Activated naive CD8-positive, alpha-beta T cell (primary cell): ENCODE data around the gene MRPL19.
"Not testable (repeated sequence)": the region's sequence is repeated elsewhere in the genome, so short reads cannot be mapped to it uniquely, and the experiment has no call there.

Experiments used
- H3K27ac Mint-ChIP-seq: one replicate; pipeline ENCODE4 v1.8.0; 2021; ENCODE audit warnings: mixed read lengths
- H3K27me3 Mint-ChIP-seq: one replicate; pipeline ENCODE4 v1.8.0; 2021; ENCODE audit warnings: mixed read lengths
- H3K36me3 Mint-ChIP-seq: one replicate; pipeline ENCODE4 v1.8.0; 2021; ENCODE audit warnings: mixed read lengths
- H3K4me1 Mint-ChIP-seq: one replicate; pipeline ENCODE4 v1.8.0; 2021; ENCODE audit warnings: low read depth, mixed read lengths
- H3K4me3 Mint-ChIP-seq: one replicate; pipeline ENCODE4 v1.8.0; 2021; ENCODE audit warnings: mild to moderate bottlenecking, mixed read lengths
- H3K9me3 Mint-ChIP-seq: one replicate; pipeline ENCODE4 v1.8.0; 2021; ENCODE audit warnings: low read depth, mixed read lengths

Gene MRPL19

DNA sequence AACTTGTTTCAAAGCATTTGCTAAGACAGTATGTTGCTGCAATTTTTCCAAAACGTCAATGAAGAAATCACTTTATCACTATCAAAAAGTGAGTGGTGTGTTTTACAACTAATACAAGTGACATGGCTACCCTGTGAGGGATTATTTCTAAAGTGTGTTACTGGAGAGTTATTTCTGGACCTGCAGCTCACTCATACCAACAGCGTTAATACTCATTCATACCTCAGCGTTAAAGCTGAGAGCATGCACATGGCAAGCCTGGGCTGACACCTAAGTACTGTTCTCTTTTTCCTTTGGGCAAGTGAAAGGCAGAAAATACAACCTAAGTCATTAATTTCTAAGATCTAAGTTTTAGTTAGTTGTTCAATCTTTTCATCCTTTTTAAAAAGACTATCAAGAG is 13.0 kb upstream of the MRPL19 start:
- Mint-ChIP-seq H3K27ac (no peak overlapping the region), H3K4me3 (no peak overlapping the region), H3K4me1 (no peaks in the 10 kb centered on the region), H3K27me3 (peaks cover 27% of the 10 kb centered on the region), H3K9me3 (no peaks in the 10 kb centered on the region), H3K36me3 (no peaks in the 10 kb centered on the region)

DNA sequence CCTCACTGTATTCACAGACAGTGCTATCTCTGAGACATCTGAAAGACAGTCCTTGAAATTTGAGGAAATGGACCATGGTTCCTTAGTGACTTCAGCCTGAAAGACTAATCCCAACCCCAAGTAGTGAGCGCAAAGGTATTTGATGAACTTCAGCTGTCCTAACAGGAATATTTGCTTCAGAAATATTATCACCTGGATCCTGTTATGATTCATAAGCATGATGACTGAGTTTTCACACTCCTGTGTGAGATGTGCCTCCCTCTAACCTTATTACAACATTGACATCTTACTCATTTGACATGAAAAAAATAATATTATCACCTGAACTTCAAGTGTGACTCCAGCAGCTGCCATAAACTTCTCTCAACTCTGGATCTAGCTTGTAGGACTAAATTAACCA is 11.6 kb upstream of the MRPL19 start:
- Mint-ChIP-seq H3K36me3 (no peaks in the 10 kb centered on the region), H3K4me3 (no peak overlapping the region), H3K27ac (no peak overlapping the region), H3K4me1 (no peaks in the 10 kb centered on the region), H3K9me3 (no peaks in the 10 kb centered on the region), H3K27me3 (peaks cover 27% of the 10 kb centered on the region)

DNA sequence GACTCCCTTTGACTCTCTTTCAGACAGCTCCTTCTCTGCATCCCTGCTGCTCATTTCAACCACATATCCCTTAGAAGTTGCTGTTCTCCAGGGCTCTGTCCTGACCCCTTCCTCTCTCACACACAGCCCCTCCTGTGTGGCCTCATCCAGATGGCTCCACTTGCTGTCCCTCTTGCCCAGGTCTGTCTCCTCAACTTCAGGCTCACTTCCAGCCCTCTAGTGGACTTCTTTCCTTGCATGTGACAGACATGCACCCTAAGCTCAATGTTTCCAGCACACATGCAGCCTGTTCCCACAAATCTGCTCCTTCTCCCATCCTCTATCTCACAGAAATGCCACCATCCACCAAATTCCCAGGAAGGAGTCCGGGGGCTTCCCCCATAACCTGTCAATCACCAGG is 9.0 kb upstream of the MRPL19 start:
- Mint-ChIP-seq H3K4me1 (peaks cover 6% of the 10 kb centered on the region), H3K27ac (no peak overlapping the region), H3K36me3 (no peaks in the 10 kb centered on the region), H3K27me3 (peaks cover 19% of the 10 kb centered on the region), H3K4me3 (no peak overlapping the region), H3K9me3 (no peaks in the 10 kb centered on the region)

DNA sequence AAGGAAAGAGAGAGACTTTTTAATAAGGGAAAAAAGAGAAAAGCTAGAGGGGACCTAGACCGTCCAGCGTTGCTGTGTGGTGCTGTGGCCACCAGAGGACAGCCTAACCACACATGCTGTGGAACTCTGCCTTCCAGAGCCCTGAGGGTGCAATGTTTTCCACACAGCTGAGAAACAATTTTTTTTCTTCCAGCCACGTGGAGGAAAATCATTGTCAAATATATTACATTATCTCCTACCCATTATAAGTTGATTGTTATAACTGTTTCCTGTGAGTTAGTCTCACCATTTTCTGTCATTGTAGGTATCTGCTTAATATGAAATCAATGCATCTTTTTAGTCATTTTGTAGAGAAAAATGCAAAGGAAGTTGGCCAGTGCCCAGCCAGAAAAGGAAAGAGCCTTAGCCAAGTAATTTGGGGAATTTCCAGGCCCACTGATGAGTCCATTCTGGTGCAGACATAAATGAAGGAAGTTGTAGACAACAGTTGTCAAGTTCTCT is 5.9 kb upstream of the MRPL19 start:
- peaks cover 15% of the 10 kb centered on the region for H3K27me3 Mint-ChIP-seq
- peaks cover 9% of the 10 kb centered on the region for H3K4me1 Mint-ChIP-seq
- H3K9me3 Mint-ChIP-seq = no peaks in the 10 kb centered on the region
- no peak overlapping the region for H3K4me3 Mint-ChIP-seq
- peaks cover 4% of the 10 kb centered on the region for H3K36me3 Mint-ChIP-seq
- no peak overlapping the region for H3K27ac Mint-ChIP-seq

DNA sequence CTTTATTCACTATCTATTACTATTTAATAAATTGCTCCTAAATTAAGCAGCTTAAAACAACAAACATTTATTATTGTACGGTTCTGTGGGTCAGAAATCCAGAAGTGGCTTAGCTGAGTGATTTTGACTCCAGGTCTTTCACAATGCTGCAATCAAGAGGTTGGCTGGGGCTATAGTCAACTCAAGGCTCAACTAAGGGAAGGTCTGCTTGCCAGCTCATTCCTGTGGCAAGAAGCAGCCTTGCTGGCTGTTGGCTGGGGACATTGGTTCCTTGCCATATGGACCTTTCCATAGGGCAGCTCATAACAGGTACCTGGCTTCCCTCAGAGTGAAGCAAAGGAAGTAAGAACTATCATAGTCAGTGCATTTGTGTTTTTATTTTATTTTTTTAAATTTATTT is 5.0 kb upstream of the MRPL19 start:
- Mint-ChIP-seq H3K36me3 (peaks cover 4% of the 10 kb centered on the region), H3K4me3 (no peak overlapping the region), H3K27me3 (peaks cover 10% of the 10 kb centered on the region), H3K4me1 (peaks cover 14% of the 10 kb centered on the region), H3K9me3 (no peaks in the 10 kb centered on the region), H3K27ac (no peak overlapping the region)

DNA sequence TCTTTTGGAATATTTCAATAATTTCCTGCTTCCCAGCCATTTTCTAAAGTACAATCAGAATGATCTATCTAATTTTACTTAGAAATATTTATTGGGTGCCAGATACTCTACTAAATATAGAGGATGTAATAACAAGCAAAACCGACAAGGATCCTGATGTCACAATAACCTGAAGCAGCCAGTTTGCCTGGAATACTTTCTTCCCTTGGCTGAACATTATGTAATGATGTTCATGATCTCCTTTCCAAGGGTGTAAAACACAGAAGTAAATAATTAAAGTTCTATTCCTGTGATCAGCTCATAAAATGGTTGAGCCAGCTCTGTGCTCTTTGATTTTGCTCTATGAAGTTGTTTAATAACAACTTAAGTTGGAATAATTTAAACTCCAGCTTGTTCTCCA is 2.6 kb upstream of the MRPL19 start:
- H3K9me3 Mint-ChIP-seq = no peaks in the 10 kb centered on the region
- H3K27me3 Mint-ChIP-seq = no peaks in the 10 kb centered on the region
- H3K4me1 Mint-ChIP-seq = peaks cover 31% of the 10 kb centered on the region
- H3K4me3 Mint-ChIP-seq = no peak overlapping the region
- no peak overlapping the region for H3K27ac Mint-ChIP-seq
- H3K36me3 Mint-ChIP-seq = peaks cover 4% of the 10 kb centered on the region

DNA sequence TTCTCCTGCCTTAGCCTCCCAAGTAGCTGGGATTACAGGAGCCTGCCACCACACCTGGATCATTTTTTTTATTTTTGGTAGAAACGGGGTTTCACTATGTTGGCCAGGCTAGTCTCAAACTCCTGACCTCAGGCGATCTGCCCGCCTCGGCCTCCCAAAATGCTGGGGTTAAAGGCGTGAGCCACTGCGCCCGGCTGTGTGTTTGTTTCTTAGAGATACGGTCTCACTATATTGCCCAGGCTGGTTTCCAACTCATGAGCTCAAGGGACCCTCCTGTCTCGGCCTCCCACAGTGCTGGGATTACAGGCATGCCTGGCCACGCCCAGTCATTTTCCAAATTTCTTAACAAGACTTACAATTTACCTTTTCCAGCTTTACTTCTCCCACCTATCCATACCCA is 940 bp upstream of the MRPL19 start:
- no peaks in the 10 kb centered on the region for H3K27me3 Mint-ChIP-seq
- no peak overlapping the region for H3K4me3 Mint-ChIP-seq

DNA sequence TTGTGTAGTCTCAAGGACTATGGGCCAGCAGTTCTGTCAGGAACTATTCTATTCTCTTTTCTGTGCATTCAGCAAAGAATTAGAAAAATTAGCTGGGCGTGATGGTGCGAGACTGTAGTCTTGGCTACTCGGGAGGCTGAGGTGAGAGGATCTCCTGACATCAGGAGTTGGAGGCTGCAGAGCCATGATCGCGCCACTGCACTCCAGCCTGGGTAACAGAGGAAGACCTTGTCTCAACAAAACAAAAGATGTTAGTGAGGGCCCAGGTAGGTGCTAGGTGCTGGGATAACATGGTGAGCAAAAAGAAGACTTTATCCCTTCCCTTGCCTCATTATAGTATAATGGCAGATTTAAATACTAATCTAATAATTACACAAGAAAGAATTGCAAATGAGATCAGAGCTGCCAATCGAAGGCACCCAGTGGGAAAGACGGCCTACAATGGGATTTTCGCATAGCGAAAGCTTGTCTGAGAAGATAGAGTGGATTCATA is 447 bp upstream of the MRPL19 start:
- Mint-ChIP-seq H3K27ac (peak overlapping the region; percentile 97), H3K9me3 (no peaks in the 10 kb centered on the region), H3K27me3 (no peaks in the 10 kb centered on the region), H3K4me3 (peak overlapping the region; percentile 96), H3K36me3 (peaks cover 4% of the 10 kb centered on the region), H3K4me1 (peaks cover 40% of the 10 kb centered on the region)

More for the DNA sequence above, 940 bp upstream of the MRPL19 start:
- H3K27ac Mint-ChIP-seq = no peak overlapping the region
- H3K36me3 Mint-ChIP-seq = peaks cover 4% of the 10 kb centered on the region
- H3K9me3 Mint-ChIP-seq = no peaks in the 10 kb centered on the region
- peaks cover 43% of the 10 kb centered on the region for H3K4me1 Mint-ChIP-seq

DNA sequence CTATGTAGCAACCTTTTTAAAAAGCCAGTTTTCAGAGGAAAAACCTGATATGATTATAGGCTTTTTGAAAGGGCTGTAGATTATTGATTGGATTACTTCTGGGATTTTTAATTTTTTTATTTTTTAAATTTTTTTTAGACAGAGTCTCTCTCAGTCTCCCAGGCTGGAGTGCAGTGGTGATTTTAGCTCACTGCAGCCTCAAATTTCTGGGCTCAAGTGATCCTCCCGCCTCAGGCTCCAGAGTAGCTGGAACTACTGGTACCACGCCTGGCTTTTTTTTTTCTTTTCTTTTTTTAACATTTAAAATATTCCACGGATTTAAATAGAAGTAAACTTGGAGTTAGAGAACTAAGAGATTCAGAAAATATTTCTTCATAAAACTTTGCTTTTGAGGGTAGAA is 1.2 kb downstream of the MRPL19 start:
- Mint-ChIP-seq H3K9me3 (no peaks in the 10 kb centered on the region), H3K27ac (no peak overlapping the region), H3K27me3 (no peaks in the 10 kb centered on the region), H3K4me1 (peaks cover 45% of the 10 kb centered on the region), H3K36me3 (peaks cover 14% of the 10 kb centered on the region), H3K4me3 (peak overlapping the region; percentile 96)

DNA sequence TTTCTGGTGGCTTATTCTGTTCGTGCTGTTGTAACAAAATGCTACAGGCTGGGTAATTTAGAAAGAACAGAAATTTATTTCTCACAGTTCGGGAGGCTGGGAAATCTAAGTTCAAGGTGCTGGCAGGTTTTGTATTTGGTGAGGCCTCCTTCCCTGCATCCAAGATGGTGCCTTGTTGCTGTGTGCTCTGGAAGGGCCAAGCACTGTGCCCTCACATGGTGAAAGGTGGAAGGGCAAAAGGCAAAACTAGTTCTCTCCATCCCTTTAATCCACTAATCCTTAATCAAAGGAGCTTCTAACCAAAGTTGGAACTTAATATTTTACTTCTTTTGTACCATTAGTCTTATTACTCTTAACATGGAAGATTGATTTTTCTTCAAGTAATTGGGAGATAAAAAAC is 7.4 kb downstream of the MRPL19 start:
- no peaks in the 10 kb centered on the region for H3K27me3 Mint-ChIP-seq
- peaks cover 57% of the 10 kb centered on the region for H3K36me3 Mint-ChIP-seq
- no peak overlapping the region for H3K27ac Mint-ChIP-seq
- peaks cover 12% of the 10 kb centered on the region for H3K9me3 Mint-ChIP-seq
- H3K4me3 Mint-ChIP-seq = no peak overlapping the region
- H3K4me1 Mint-ChIP-seq = peaks cover 38% of the 10 kb centered on the region

DNA sequence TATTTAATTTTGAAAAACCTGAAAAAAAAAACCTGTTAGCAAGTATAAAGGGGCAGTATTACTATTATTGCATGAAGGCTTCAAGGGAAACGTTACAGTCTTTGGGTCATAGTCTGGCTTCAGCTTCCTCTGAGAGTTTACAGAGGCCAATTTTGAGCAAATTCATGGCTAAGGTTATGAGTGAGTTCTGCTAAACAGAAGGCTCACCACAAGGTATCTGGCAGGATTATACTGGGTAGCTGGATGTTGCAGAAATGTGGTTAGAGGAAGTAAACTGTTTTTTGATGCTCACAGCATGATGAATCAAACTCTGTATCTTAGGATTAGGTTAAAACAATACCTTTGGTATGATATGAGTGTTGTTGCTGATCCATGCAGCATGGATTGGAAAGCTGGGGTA is 9.3 kb downstream of the MRPL19 start:
- Mint-ChIP-seq H3K4me3 (no peak overlapping the region), H3K36me3 (peaks cover 71% of the 10 kb centered on the region), H3K27ac (no peak overlapping the region), H3K27me3 (no peaks in the 10 kb centered on the region), H3K4me1 (peaks cover 24% of the 10 kb centered on the region), H3K9me3 (peaks cover 18% of the 10 kb centered on the region)

DNA sequence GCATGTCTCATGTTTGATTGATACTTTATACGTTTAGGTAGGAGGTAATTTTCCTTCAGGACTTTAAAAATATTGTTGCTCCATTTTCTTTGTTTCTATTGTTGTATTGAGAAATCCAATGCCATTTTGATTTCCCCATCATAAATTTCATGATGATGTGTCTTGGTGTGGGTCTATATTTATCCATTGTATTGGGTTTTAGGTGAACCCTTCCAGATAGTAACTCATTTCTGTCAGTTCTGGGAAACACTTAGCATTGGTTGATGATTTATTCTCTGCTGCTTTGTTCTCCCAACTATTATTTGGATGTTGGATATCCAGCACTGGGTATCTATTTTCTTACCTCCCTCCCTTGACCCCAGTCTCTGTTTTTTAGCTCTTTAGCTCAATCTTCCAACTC is 10.0 kb downstream of the MRPL19 start:
- H3K4me1 Mint-ChIP-seq = peaks cover 22% of the 10 kb centered on the region
- H3K4me3 Mint-ChIP-seq = no peak overlapping the region
- H3K36me3 Mint-ChIP-seq = peaks cover 71% of the 10 kb centered on the region
- H3K27ac Mint-ChIP-seq = no peak overlapping the region
- no peaks in the 10 kb centered on the region for H3K27me3 Mint-ChIP-seq
- H3K9me3 Mint-ChIP-seq = peaks cover 18% of the 10 kb centered on the region

DNA sequence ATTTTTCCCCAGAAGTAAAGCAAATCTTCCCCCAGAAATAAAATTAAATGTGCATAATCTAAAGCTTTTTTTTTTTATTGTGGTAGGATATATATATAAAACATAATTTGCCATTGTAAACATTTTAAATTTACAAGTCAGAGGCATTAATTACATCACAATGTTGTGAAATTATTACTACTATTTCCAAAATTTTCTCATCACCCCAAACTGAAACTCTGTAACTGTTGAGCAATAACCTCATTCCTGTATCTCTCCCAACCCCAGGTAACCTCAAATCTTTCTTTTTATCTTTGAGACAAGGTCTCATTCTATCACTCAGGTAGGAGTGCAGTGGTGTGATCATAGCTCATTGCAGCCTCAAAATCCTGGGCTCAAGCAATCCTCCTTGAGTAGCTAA is 11.2 kb downstream of the MRPL19 start:
- no peak overlapping the region for H3K4me3 Mint-ChIP-seq
- no peaks in the 10 kb centered on the region for H3K27me3 Mint-ChIP-seq
- H3K4me1 Mint-ChIP-seq = peaks cover 20% of the 10 kb centered on the region
- H3K36me3 Mint-ChIP-seq = peaks cover 69% of the 10 kb centered on the region
- no peak overlapping the region for H3K27ac Mint-ChIP-seq
- H3K9me3 Mint-ChIP-seq = peaks cover 18% of the 10 kb centered on the region

DNA sequence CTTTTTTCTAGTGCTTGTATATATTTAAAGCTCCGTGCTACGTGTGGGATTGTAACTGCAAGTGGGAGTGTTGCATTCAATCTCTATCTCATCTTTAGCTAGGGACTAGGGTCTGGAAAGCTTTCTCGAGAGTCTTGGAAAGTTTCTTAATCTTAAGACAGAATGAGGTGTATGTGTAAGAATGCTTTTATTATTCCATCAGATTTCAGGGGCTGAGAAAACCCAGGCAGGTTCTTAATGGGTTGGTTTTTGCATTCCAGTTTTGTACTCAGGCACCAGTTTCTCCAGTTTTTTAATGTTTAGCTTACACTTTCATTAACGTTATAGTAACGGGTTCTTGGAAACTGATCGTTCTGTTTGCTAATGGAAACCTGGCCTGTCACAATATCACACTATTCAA is 20.3 kb downstream of the MRPL19 start:
- Mint-ChIP-seq H3K27me3 (no peaks in the 10 kb centered on the region), H3K36me3 (peaks cover 15% of the 10 kb centered on the region), H3K4me3 (no peak overlapping the region), H3K9me3 (no peaks in the 10 kb centered on the region), H3K4me1 (no peaks in the 10 kb centered on the region), H3K27ac (no peak overlapping the region)

DNA sequence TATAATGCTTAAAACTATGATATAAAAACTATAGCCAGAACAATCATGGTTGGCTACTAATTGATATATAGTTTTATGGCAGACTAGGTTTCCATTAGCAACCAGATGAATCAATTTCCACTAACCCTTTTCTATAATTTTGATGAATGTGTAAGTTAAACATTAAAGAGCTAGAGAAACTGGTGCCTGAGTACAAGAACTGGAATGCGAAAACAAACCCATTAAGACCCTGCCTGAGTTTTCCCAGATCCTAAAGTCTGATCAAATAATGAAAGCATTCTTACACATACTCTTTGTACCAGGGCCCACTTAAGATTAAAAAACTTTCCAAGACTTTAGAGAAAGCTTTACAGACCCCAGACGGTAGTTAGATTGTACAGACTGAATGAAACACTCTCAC is 21.3 kb downstream of the MRPL19 start:
- Mint-ChIP-seq H3K4me1 (no peaks in the 10 kb centered on the region), H3K36me3 (peaks cover 13% of the 10 kb centered on the region), H3K27ac (no peak overlapping the region), H3K27me3 (no peaks in the 10 kb centered on the region), H3K4me3 (no peak overlapping the region), H3K9me3 (no peaks in the 10 kb centered on the region)

DNA sequence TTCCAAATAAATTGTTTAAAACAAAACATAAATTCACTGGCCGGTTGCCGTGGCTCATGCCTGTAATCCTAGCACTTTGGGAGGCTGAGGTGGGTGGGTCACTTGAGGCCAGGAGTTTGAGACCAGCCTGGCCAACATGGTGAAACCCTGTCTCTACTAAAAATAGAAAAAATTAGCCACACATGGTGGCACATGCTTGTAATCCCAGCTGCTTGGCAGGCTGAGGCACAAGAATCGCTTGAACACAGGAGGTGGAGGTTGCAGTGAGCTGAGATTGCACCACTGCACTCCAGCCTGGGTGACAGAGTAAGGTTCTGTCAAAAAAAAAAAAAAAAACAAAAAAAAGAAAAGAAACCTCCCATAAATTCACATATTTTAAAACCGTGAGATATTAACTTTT is 28.8 kb downstream of the MRPL19 start:
- H3K9me3 Mint-ChIP-seq, H3K4me1 Mint-ChIP-seq, H3K27ac Mint-ChIP-seq, H3K27me3 Mint-ChIP-seq, H3K4me3 Mint-ChIP-seq: not testable (repeated sequence)
- H3K36me3 Mint-ChIP-seq = peaks cover 12% of the 10 kb centered on the region
